DMS 273 (cell line): Measurements from ENCODE around the gene MATN1.

Experiments used
- DNase-seq: peaks from one replicate; lab custom pipeline; 2025; ENCODE audit not compliant: unreplicated experiment; lab: John Stamatoyannopoulos, UW

Gene MATN1

DNA sequence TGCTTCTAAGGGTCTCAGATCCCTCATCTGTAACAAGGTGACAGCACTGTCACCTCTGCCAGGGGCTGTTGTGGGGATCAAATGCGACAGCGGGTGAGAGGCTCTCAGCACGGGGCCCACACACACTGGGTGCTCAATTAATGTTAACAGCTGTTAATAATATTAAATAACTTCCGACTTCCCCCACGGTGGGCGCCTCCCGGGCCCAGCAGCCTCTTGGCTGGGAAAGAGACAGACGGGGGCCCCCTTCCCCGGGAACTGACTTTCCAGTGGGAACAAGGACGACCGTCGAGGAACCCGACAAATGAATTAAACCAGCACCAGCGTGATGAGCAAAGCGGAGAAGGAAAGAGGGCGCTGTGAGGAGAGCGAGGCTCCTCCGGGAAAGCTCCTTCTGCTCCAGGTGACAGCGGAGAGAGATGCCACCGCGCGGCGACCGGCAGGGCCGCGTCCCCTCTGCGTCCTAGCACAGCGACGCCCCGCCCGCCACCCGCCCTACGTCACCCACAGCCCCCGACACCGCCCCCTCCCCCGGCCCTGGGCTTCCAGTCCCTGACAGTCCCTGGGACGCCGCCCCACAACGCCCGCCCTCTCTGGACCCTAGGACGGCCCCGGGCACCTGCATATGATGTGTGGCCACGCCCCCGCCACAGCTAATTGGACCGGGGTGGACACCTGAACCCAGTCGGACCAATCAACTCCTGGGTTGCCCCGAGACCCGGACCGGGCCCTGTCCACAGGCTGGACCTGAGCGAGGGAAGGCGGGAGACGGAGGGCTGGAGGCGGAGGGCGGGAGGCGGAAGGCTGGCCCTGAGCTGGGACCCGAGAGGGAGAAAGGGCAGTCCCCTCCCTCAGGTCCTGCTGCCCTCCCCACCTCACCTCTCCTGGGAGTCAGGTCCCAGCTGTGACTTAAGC, 38.2 kb downstream of the MATN1 start:
- no peak for DNase-seq

DNA sequence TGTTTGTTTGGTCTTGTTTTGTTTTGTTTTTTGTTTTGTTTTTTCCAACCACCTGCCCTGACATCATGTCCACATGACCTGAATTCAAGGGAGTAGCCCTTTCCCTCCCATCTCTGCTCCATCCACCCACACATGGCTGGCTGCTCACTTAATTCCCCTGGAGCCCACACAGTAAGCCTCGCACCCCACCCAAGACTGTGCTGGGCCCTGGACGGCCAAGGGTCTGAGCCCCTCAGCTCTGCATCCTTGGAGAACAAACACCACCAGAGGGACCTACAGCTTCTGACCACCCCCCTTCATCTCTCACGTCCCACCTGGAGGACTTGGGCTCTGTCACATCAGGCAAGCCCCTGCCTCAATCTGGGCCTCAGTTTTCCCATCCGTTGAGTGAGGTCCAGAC, 39.1 kb downstream of the MATN1 start:
- no peak for DNase-seq

DNA sequence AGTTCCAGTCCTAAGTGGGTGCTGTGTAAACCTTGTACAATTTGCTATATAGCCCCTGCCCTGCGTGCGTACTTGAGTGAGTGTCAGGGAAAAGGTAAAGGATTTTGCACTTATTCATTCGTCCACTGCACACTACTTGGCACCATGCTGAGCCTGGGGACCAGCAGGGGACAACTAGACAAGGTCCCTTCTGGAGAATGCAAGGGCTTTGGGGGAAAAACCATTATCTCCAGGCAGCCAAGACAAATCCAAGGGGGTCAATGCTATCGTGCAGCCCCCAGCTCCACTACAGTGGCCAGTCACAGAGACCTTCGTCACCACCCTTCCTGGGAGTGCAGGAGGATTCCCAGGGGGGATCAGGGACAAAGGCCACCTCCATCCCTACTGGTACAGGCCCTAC, 39.7 kb downstream of the MATN1 start:
- no peak for DNase-seq

DNA sequence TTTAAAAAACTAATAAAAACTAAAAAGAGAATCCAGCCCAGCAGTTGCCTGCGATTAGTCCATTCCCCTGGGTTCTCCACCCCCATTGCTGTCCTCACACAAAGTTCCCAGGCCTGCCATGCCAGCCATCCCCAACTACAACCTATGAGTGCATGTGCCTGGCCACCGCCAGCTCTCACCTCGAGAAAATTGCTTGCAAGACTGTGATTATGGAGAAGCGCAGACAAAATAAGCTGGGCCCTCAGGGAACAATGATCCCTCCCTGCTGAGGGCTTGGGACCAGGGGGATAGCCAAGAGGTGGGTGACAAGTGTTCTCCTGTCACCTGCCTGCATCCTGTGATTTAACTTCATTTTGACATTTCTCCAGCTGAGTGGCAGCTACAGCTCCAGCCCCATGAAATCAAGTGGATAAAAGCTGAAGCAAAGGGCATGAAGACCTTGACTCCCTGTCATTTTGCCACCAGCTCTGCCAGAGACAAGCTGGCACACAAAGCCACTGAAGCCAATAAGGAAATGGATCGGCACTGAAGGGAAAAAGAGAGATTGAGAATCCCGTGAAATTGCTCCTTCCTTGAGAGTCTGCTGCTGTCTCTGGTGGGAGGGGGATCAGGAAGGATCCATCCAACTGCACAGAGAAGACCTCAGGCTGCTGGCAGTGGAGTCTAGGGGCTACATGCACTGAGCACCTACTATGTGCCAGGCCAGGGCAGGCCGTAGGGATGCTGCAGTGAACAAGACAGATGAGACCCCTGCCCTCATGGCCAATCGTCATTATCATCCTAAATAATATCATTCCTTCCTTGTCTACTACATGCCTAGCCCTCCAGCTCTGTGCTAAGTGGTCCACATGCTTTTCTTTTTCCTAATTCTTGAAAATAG, 40.7 kb downstream of the MATN1 start:
- DNase-seq: no peak

DNA sequence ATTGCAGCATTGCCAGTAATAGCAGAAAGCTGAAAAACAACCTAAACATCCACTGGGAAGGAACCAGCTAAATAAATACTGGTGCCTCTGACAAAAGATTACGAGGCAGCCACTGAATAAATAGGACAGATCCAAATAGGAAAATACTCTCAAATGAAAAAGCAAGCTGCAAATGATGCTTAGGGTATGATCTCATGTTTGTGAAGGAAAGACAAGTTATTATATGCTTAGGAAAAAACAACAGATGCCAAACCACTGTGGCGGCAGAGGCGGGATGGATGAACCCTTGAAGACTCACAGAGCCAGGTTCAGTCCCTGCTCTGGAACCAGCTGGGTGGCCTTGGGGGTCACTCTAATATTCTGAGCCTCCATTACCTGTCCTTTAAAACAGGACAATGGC, 41.6 kb downstream of the MATN1 start:
- DNase-seq: no peak

DNA sequence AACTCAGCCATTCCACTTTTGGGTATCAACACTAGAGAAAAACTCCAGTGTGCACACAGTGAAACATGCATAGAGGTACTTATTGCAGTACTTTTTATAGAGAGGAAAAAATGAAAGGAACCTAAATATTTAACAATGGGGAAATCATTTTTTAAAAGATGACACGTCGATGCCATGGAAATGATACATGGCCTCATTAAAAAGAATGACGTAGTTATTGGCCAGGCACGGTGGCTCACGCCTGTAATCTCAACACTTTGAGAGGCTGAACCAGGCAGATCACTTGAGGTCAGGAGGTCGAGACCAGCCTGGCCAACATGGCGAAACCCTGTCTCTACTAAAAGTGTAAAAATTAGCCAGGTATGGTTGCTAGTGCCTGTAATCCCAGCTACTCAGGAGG, 42.5 kb downstream of the MATN1 start:
- no peak for DNase-seq

DNA sequence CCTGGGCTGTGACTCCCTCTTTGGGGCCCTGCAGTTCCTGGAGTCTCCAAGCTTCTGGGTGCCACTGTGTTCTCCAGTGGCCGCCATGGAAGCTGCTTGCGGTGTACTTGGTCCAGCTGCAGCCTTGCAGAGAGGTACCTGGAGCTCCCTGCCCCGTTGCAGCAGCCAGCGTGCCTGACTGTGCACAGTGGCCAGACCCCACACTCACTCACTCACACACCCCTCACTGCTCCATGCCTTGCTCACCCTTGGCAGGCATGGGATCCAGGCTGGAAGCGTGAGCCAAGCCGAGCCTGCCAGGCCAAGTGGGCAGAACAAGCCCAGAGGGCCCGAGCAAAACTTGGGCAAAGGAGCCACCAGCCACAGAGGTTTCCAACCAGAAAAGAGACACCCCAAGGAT, 43.0 kb downstream of the MATN1 start:
- no peak for DNase-seq

DNA sequence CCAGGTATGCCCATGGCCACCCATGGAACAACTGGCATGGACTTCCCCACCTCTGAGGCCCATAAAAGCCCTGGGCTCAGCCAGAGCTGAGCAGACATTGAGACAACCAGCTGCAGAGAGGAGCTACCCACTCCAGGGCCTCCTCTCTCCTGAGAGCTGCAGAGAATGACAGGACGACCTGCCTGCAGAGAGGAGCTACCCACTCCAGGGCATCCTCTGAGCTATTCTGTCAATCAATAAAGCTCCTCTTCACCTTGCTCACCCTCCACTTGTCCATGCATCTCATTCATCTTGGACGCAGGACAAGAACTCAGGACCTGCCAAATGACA, 43.4 kb downstream of the MATN1 start:
- DNase-seq: no peak

DNA sequence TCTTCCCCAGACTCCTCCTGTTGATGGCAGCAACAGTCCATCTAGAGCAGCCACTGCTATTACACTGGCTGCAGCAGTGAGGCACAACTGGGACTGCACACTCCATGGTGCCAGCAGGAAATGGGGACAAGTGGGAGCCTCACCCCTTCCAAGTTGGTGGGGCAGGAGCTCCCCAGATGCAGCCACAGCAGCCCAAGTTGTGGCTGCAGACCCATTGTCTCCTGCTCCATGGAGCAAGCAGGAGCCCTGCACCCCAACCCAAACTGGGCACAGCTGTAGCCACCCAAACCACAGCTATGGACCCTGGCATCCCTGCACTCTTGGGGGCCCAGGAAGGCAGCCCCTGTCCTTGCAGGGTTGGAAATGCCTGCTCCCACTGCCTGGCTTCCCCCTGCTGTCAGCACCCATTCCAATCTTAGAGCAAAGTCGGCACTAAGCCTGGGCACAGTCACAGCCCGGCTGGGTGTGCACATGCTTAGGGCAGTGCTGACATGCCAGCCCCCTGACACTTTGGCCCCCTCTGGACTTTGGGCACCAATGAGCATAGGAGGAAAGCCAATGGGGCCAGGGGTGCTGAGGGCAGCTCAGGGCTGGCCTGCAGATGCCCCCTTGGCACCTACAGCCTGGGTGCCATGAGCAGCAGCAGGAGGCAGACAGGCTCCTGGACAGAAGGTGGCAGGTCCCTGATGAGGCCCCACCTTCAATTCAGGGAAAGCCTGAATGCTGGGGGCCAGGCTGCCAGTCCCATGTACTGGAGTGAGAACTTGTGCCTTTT, 44.0 kb downstream of the MATN1 start:
- no peak for DNase-seq

DNA sequence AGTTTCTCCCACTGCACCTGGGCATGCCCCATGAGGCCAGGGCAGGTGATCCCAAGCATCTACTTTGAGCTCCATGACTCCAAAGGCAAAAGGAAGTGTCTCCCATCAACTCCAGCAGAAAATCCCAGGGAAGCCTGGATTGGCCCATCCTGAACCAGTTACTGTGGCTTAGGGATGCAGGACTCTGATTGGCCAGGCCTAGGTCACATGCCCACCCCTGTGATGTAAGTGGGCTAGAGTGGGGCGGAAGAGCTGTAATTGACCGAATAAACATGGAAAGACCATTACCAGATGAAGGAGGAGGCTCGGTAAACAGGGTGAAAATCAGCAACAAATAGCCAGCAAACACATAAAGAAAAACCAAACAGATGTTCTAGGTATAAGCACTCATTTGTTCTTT, 45.2 kb downstream of the MATN1 start:
- no peak for DNase-seq

DNA sequence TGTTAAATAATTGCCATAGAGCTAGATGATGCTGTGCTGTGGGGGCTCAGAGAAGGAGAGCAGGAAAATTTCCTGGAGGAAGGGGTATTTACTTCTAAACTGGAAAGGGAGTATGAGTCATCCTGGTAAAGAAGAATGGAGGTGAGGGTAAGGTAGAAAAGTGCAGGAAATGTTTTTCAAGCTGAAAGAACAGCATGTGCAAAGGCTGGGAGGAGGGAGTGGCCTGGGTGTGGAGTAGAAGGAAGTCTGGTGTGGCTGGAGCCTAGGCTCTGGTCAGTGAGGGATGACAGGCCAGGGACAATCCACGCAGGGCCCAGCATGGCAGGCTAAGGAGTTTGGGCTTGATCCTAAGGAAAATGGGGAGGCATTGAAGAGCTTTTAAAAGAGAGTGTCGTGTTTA, 45.9 kb downstream of the MATN1 start:
- DNase-seq: no peak

DNA sequence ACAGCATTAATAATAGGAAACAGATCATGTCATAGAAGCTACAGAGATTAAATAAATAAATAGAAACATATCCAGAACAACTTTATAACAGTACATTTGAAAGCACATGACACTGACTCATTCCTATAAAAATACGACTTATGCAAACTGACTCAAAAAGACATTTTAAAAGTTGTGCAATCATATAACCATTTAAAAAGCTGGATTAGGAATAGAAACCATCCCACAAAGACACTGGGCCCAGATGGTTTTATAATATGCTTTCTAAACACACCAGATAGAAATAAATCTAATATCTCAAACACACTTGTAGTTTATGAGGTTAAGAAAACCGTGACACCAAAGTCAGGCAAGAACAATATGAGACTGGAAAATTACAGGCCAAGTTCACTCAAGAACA, 47.6 kb downstream of the MATN1 start:
- DNase-seq: no peak

DNA sequence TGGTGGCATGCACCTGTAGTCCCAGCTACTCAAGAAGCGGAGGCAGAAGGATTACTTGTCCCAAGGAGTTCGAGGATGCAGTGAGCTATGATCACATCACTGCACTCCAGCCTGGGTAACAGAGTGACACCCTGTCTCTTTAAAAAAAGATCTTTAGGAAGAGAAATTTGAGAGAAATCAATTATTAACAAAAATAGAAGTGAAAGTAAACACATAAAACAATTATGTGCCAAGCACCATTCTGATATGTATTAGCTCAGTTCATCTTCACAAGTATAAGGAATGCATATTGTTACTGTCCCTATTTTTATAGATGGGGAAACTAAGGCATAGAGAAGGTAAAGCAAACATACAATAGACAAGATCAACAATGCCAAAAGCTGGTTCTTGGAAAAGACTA, 48.1 kb downstream of the MATN1 start:
- no peak for DNase-seq

DNA sequence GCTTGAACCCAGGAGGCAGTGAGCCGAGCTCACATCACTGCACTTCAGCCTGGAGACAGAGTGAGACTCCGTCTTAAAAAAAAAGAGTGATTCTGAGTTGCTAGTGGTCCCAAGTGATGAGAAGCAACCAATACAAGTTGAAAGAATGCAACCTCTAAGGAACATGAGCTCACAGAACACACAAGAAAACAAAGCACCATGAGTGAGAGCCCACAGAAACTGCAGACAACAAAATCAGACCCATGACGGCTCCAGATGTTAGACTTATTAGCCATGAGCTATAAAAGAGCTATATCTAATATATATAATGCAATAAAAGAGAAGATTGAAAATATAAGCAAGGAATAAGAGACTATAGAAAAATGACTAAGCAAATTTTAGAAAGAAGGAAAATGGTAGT, 50.0 kb downstream of the MATN1 start:
- DNase-seq: no peak

DNA sequence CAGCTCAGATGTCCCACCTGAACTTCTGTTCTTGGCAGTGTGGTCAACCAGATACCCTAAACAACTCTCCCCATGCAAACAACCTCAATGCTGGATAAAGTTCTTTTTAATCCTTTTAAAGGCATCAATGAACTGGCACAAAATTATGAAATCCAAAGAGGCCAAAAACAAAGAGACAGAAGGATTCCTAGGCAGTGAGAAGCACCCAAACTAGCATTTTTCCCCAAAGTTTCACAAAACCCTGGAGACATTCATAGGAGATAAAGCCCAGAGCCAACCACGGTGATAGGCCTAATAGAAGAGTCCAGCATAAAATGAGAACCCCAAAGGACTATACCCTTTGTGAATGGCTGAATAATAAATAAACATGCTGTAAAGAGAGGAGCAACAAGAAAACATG, 50.7 kb downstream of the MATN1 start:
- no peak for DNase-seq

DNA sequence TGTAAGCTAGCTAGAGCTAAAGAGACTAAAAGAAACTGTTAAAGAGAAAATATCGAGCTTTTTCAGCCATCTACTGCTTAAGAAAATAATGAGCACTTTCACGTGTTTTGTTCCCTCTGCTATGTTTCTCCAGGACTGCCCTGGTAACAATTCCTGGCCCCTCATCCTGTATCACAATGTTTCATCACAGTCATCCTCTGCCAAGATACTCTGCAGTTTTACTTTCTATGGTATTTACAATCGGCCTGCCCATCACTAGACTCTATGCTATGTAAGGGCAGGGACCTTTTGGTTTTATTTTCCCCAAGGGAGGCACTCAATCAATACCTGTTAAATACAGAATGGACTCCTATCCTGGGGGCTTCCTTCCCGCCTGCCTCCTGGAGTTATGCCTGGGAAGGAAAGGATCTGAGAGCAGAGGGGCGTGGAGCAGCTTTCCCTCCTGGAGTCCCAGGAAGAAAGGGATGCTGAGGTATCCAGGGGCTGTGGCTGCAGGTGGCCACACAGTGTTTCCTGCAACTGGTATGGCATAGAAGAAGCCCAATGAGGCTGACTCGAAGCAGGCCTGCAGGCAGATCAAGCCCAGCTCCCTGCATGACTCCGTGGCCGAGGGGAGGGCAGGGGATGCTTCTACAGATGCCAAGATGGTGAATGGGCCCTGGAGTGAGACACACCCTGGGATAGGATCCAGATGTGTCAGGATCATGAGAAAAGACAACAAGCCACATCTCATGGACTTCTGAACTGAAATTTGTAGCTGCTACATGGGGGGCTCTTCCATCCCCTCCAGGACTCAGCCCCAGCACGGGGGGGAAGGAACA, 52.9 kb downstream of the MATN1 start:
- no peak for DNase-seq

DNA sequence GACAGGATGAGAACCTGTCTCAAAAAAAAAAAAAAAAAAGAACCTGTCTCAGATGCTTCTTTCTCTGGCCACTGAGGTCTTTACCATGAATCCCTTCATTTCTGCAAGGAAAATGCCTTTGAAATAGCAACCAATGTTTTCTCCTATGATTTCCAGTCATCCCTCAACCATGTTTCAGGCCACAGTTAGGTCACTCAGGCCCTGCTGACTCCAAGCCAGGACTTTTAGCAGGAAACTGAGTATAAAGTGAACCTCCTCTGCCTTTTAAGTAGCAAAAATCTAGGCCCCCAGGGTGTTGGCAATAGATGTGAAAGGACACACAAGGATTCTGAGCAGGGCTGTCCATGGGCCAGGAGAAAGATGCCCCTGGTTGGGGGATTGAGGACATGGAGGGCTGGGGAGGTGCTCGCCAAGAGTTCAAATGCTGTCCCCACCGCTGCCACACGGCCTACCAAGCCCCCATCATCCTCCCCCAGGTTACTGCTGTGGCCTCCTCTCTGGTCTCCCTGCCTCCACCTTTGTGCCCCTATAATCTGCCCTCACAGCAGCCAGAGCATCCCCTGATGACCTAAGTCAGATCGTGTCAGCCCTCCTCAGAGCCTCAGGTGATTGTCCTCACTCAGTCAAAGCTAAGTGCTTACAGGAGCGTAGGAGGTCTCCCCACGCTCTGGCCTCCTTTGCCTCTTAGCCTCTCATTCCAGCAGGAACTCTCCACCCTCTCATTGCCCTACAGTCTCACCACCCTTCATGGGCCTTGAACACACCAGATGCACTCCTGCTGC, 54.6 kb downstream of the MATN1 start:
- DNase-seq: peak; percentile 38

DNA sequence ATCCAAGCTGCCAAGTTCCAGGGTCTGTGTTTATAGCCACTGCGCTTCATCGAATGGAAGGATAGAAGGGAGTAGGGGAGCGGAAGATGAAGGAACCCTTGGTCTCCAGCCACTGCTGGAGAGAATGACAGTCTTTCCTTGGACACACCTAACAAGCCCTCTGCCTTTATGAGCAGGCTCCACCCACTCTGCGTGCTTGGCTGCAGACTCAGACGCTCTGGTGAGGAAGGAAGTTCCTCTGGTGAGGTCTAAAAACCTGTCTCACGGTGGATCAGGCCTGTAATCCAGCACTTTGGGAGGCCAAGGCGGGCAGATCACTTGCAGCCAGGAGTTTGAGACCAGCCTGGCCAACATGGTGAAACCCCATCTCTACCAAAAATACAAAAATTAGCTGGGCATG, 55.4 kb downstream of the MATN1 start:
- no peak for DNase-seq

DNA sequence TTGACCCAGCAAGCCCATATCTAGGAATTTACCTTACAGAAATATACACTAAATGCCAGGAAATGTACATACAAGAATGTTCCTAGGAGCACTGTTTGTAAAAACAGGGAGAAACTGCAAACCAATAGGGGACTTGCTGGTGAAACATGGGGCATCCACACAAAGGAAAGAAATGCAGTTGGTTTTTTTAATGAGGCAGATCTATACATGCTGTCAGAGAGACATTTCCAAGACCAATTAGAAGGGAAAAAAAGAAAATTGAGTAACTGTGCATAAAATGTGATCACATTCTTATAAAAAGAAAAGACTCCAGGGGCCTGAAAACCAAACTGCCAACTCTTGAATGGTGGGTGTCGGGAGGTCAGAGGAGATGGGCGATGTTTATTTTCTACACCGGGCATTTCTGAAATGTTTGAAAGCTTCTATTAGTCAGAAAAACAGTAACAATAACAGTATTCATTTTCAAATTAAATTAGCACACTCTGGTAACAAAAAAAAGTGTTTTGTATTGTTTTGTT, 56.6 kb downstream of the MATN1 start:
- DNase-seq: no peak
